Stimulated activated naive CD4-positive, alpha-beta T cell (primary cell): ENCODE measurements around the gene ZNF358.

Experiments
- DNase-seq, 6 experiments: peaks; one replicate each; lab custom pipeline; 2025; lab: John Stamatoyannopoulos, UW

ZNF358 gene

GRCh38 chr19:7520131-7521051 lies 4.5 kb downstream of the ZNF358 start:
- no peak for DNase-seq

GRCh38 chr19:7521551-7522071 lies 5.7 kb downstream of the ZNF358 start:
- no peak for DNase-seq

- DNase-seq: peak; percentile 94 to 99 (median 98)
Measured at GRCh38 chr19:7522072-7522922, 6.4 kb downstream of the ZNF358 start, which contains the start of gene MCOLN1. MCOLN1 (plus strand) TSS chr19:7522624; CDS start chr19:7522751, 127 bp downstream.

- DNase-seq: no peak
Measured at GRCh38 chr19:7522923-7523667, 7.2 kb downstream of the ZNF358 start.

GRCh38 chr19:7524523-7524922 lies 8.6 kb downstream of the ZNF358 start:
- no peak for DNase-seq

- DNase-seq: no peak
Measured at GRCh38 chr19:7524992-7525739, 9.3 kb downstream of the ZNF358 start.

GRCh38 chr19:7526059-7526929 lies 10.4 kb downstream of the ZNF358 start:
- DNase-seq: no peak

- DNase-seq: no peak
Measured at GRCh38 chr19:7527516-7528191, 11.8 kb downstream of the ZNF358 start.

- no peak for DNase-seq
Measured at GRCh38 chr19:7528192-7528519, 12.3 kb downstream of the ZNF358 start.

GRCh38 chr19:7528522-7529245 lies 12.8 kb downstream of the ZNF358 start:
- DNase-seq: no peak

- no peak for DNase-seq
Measured at GRCh38 chr19:7529246-7529600, 13.3 kb downstream of the ZNF358 start.

- no peak for DNase-seq
Measured at GRCh38 chr19:7529610-7530490, 13.9 kb downstream of the ZNF358 start.

GRCh38 chr19:7533281-7533885 lies 17.5 kb downstream of the ZNF358 start:
- DNase-seq: no peak

GRCh38 chr19:7533925-7534480 lies 18.1 kb downstream of the ZNF358 start:
- DNase-seq: peak; percentile 69 to 85 (median 80)

GRCh38 chr19:7534531-7535046 lies 18.7 kb downstream of the ZNF358 start:
- DNase-seq: peak in 3 of 6 experiments; percentile 40 to 42 (median 41)

GRCh38 chr19:7535047-7535997 lies 19.4 kb downstream of the ZNF358 start, which contains the start of gene PNPLA6:
PNPLA6 (plus strand) TSS chr19:7535717; CDS start chr19:7535789, 72 bp downstream.
- DNase-seq: peak; percentile 81 to 92 (median 88)
